Stomach (tissue), 9 donors: ENCODE results near the gene LARP1B. TPM values are rescaled to one million over a fixed set of nuclear protein-coding genes. Genes with fewer than 3 reads are reported as not detected.
A peak's percentile ranks its signal among the peaks of the same experiment; 100 is the strongest.

ENCODE experiments used
- DNase-seq, 2 donors: peaks; one replicate each; pipeline versions ENCODE4 v3.0.0 to v3.0.0-alpha.2; 2013 to 2019
- H3K27ac ChIP-seq, 5 donors: fragments of 200-600 bp in 4 of 5; sonication (generic) in 4 of 5; one replicate each; pipeline ENCODE4 v1.5.1; 2013 to 2019; ENCODE audit warnings: mild to moderate bottlenecking in 1 of 5, moderate library complexity in 1 of 5
- H3K27me3 ChIP-seq, 3 donors: fragments of 200-600 bp; sonication (generic); one replicate each; pipeline ENCODE4 v1.5.1; 2017 to 2019; ENCODE audit warnings: mixed run types in 1 of 3
- H3K36me3 ChIP-seq, 4 donors: fragments of 200-600 bp; sonication (generic); 1 replicate in 3 of 4; 2 replicates in 1 of 4; pipeline ENCODE4 v1.5.1; 2016 to 2019
- H3K4me1 ChIP-seq, 4 donors: fragments of 200-600 bp; sonication (generic); one replicate each; pipeline ENCODE4 v1.5.1; 2016 to 2019
- H3K4me3 ChIP-seq, 4 donors: fragments of 200-600 bp; sonication (generic) in 3 of 4; one replicate each; pipeline ENCODE4 v1.5.1; 2016 to 2019; ENCODE audit warnings: mild to moderate bottlenecking in 1 of 4
- H3K9me3 ChIP-seq, 4 donors: fragments of 200-600 bp; sonication (generic); one replicate each; pipeline ENCODE4 v1.5.1; 2016 to 2019
- EP300 ChIP-seq: sonication (generic); formaldehyde crosslinking; IDR thresholded peaks from one replicate; pipeline ENCODE4 v1.6.1; 2017; ENCODE audit warnings: antibody characterized with exemption
- POLR2A ChIP-seq, 4 donors: fragments of 450-650 bp; IDR thresholded peaks; one replicate each; pipeline ENCODE4 v1.6.1; 2016; ENCODE audit warnings: antibody characterized with exemption in 4 of 4, control low read depth in 2 of 4, mild to moderate bottlenecking in 1 of 4, moderate library complexity in 1 of 4
- POLR2AphosphoS5 ChIP-seq, 3 donors: sonication (generic); formaldehyde crosslinking; IDR thresholded peaks; one replicate each; pipeline ENCODE4 v1.6.1; 2016; ENCODE audit warnings: antibody characterized with exemption in 3 of 3
- WGBS, 5 donors: extraction: QIAGEN DNeasy Blood & Tissue Kit in 3 of 5; methylation state at CpG; one replicate each; pipeline versions ENCODE4 v1.1.5 to v1.1.7; 2013 to 2018; 5-methylcytosine and 5-hydroxymethylcytosine counted together
- intact Hi-C: fragments of 100-400 bp; cut with DNase I; formaldehyde crosslinking; loops from one replicate; pipeline ENCODE4 v1.15.1; 2023; ENCODE audit warnings: low total_unique reads
- polyA plus RNA-seq, 3 donors: library from polyadenylated mRNA; stranded (reverse); fragments of 200-250 nt; gene quantifications; one replicate each; pipeline ENCODE4 v1.2.3, GENCODE V29; 2013
- total RNA-seq, 5 donors: library from RNA; depleted of rRNA; stranded (reverse); fragments of >200 nt; gene quantifications; one replicate each; pipeline versions ENCODE4 v1.1.0 to v1.2.3, GENCODE V29; 2014 to 2016
- TF ChIP-seq, protein P1 (sequence below), 7 experiments: fragments of 450-650 bp in 4 of 7; fragments of 200-600 bp in 3 of 7; sonication (generic) in 3 of 7; IDR thresholded peaks; one replicate each; pipeline ENCODE4 v1.5.1; 2016 to 2019; ENCODE audit warnings: antibody characterized with exemption in 7 of 7, control low read depth in 2 of 7, mild to moderate bottlenecking in 1 of 7
- donor health status: healthy with polysubstance abuse.
- donor health status: Bipolar disorder and iron deficiency.
- donor health status: healthy.

Gene LARP1B
- total and polyA plus RNA-seq, 8 donors, result 2.3 to 113 (median 23.3) TPM

DNA sequence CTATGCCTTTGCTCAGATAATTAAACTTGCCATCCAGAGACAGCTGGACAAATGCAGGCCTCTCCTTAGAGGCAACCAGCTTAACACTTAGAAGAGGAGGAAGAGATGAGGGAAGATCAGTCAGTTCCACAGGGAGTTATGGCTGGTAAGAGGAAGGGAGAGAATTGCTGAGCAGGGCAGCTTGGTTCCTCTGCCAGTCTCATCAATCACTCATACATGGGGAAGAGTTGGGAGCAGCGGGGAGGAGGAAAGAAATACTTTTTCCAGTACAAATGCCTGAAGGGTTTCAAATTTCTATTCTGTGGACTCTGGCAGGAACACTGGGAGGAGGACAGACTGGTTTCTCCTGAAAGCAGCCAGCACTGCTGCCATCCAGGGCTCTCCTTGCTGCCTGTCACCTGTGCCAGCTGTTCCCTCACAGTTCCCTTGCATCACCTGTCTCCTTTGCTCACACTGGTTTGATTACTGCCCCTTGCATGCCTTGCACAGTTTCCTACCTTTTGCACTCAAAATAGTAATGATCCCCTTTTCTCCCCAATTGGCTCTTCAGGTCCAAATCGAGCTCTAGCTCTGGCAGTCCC is 167.0 kb downstream of the LARP1B start:
- Histone ChIP-seq H3K27ac (no peak overlapping the region), H3K9me3 (no peaks in the 10 kb centered on the region), H3K36me3 (no peaks in the 10 kb centered on the region), H3K27me3 (no peaks in the 10 kb centered on the region), H3K4me3 (no peak overlapping the region), H3K4me1 (no peaks in the 10 kb centered on the region)
- TF ChIP-seq POLR2A (IDR thresholded peaks at IDR 0.05) (no peak), EP300 (no peak), POLR2AphosphoS5 (IDR thresholded peaks at IDR 0.05) (no peak)
- TF ChIP-seq, protein P1, sequence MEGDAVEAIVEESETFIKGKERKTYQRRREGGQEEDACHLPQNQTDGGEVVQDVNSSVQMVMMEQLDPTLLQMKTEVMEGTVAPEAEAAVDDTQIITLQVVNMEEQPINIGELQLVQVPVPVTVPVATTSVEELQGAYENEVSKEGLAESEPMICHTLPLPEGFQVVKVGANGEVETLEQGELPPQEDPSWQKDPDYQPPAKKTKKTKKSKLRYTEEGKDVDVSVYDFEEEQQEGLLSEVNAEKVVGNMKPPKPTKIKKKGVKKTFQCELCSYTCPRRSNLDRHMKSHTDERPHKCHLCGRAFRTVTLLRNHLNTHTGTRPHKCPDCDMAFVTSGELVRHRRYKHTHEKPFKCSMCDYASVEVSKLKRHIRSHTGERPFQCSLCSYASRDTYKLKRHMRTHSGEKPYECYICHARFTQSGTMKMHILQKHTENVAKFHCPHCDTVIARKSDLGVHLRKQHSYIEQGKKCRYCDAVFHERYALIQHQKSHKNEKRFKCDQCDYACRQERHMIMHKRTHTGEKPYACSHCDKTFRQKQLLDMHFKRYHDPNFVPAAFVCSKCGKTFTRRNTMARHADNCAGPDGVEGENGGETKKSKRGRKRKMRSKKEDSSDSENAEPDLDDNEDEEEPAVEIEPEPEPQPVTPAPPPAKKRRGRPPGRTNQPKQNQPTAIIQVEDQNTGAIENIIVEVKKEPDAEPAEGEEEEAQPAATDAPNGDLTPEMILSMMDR (IDR thresholded peaks at IDR 0.05), result no peak
- 38 to 65% (median 51%) methylated on average over 2 of the region's 2 CpGs for WGBS, 5 donors
- intact Hi-C loops, result no loop called here
- DNase-seq, result peak; percentile 36 to 40

DNA sequence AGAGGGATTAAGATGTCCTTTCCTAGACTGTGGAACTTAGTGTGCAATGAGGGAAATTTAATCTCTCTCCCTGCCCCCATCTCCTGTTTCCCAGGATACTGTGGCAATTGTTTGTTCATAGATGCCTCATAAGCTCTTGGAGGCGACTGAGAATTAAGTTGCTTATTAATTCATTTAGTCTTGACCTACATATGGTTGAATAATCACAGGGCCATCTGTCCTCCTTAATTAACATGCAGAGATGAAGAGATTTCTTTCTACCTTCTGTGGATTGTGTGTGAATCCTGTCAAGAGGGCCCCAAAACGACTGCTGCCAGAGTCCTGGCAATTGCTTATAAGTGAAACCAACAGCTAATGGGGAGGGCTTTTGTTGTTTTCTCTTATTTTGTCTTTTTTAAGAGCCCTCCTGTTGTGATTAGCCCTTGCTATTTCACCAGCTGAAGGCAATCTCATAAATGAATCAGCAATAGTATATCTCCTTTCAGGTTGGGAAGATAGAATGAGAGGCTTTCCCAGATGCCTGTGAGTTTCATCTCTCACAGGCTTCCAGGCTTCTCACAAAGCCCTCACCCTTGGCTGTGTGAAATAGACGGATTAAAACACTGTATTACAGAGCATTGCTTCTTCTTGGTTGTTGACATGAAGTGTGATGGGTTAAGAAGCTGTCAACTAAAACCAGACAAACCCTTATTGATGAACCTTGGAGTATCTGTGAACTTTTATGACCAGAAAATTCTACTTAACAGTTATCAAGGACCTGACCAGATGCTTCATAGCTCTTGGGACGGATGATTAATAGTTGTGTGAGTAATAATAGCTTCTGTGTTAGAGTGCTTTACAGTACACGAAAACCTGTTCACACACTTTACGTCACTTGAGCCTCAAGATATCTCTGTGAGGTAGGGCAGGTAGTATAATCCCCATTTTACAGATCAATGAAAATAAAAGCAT is 168.0 kb downstream of the LARP1B start:
- TF ChIP-seq POLR2A (IDR thresholded peaks at IDR 0.05) (no peak), EP300 (no peak), POLR2AphosphoS5 (IDR thresholded peaks at IDR 0.05) (no peak)
- TF ChIP-seq, protein P1 (IDR thresholded peaks at IDR 0.05), result no peak
- 59 to 67% (median 63%) methylated on average over 6 of the region's 6 CpGs for WGBS, 5 donors
- peak in 1 of 2 donors; percentile 19 for DNase-seq
- Histone ChIP-seq H3K4me1 (no peaks in the 10 kb centered on the region), H3K27ac (no peak overlapping the region), H3K27me3 (no peaks in the 10 kb centered on the region), H3K4me3 (no peak overlapping the region), H3K36me3 (no peaks in the 10 kb centered on the region), H3K9me3 (no peaks in the 10 kb centered on the region)
- intact Hi-C loops, result no loop called here

DNA sequence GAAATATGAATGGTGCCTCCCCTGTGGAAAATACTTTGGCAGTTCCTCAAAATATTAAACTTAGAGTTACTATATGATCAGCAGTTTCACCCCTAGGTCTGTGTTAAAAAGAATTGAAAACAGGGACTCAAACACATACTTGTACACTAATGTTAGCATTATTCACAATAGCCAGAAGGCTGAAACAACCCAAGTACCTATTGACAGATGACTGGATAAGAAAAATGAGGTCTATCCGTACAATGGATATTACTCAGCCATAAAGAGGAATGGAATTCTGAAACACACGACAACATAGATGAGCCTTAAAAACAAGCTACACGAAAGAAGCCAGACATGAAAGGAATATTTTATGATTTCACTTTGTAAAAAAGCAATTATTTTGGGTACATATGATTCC is 171.6 kb downstream of the LARP1B start:
- H3K36me3 ChIP-seq, result no peaks in the 10 kb centered on the region
- TF ChIP-seq POLR2AphosphoS5 (IDR thresholded peaks at IDR 0.05) (no peak), EP300 (no peak), POLR2A (IDR thresholded peaks at IDR 0.05) (no peak)
- TF ChIP-seq, protein P1 (IDR thresholded peaks at IDR 0.05), result no peak
- no peak for DNase-seq
- no peak overlapping the region for H3K4me3 ChIP-seq
- H3K4me1 ChIP-seq, result no peaks in the 10 kb centered on the region
- no peaks in the 10 kb centered on the region for H3K27me3 ChIP-seq
- intact Hi-C loops, result no loop called here
- H3K27ac ChIP-seq, result no peak overlapping the region
- WGBS, 5 donors, result 76 to 92% (median 91%) methylated on average over 3 of the region's 3 CpGs
- no peaks in the 10 kb centered on the region for H3K9me3 ChIP-seq

DNA sequence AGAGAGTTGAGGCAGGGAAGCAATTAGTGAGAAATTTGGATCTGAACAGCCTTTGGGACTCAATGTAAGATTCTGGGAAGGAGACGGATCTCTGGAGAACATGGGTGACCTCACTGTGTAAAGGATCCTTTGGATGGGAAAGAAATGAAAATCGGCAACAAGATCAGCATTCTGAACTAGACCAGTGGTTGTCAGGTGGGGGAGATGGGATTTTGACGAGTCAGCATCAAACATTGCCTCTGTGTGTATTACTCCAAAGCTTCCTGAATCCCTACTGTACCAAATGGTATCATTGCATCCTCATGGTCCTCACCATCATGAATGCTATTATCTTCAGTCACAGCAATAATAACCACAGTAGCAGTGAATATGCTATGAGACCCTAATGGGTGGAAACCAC is 173.7 kb downstream of the LARP1B start:
- Histone ChIP-seq H3K27me3 (no peaks in the 10 kb centered on the region), H3K4me1 (no peaks in the 10 kb centered on the region), H3K9me3 (no peaks in the 10 kb centered on the region), H3K36me3 (no peaks in the 10 kb centered on the region), H3K27ac (no peak overlapping the region), H3K4me3 (no peak overlapping the region)
- intact Hi-C loops, result no loop called here
- no peak for DNase-seq
- 87 to 97% (median 94%) methylated on average over 3 of the region's 3 CpGs for WGBS, 5 donors
- TF ChIP-seq POLR2AphosphoS5 (IDR thresholded peaks at IDR 0.05) (no peak), EP300 (no peak), POLR2A (IDR thresholded peaks at IDR 0.05) (no peak)
- TF ChIP-seq, protein P1 (IDR thresholded peaks at IDR 0.05), result no peak
